Caki2 (cell line): ENCODE measurements around the gene CBX7. TPM values are rescaled to one million over a fixed set of nuclear protein-coding genes. Genes with fewer than 3 reads are reported as not detected.
A peak's percentile ranks its signal among the peaks of the same experiment; 100 is the strongest.

Experiments used
- DNase-seq: peaks from one replicate; pipeline ENCODE4 v3.0.0-alpha.2; 2015; ENCODE audit warnings: low read depth
- in situ Hi-C: cut with HindIII; loops from 2 replicates; pipeline ENCODE4 v1.10.0; 2016; ENCODE audit warnings: low sequenced_read_pairs, low pct_unique_long_range_greater_than_20kb, mixed read lengths
- total RNA-seq: library from RNA; depleted of rRNA; stranded (reverse); fragments of >200 nt; shearing (Covaris generic); gene quantifications from 2 replicates; pipeline ENCODE4 v1.2.3, GENCODE V29; 2014; ENCODE audit warnings: low replicate concordance

Gene CBX7
- total RNA-seq, 1 experiment from 2014 or later, result 27.4 TPM

DNA sequence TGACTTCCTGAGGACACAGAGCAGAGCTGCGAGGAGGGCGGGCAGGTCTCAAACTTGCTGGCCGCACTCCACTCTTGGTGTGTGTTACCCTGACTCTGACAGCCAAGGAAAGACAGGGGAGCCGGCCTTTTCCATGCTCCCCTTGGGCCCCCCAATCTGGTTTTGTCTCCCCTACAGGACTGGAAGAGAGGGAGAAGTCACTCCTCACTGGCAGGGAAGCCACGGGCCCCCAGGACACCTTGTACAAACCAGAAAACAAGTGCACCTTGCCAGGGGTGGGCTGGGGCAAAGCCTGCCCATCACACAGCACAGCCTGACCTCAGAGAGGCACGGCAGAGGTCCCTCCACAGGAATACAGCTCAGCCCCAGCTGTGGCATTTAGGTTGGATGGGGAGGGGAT is 20.2 kb downstream of the CBX7 start:
- DNase-seq, result no peak
- in situ Hi-C loops, result no loop called here

DNA sequence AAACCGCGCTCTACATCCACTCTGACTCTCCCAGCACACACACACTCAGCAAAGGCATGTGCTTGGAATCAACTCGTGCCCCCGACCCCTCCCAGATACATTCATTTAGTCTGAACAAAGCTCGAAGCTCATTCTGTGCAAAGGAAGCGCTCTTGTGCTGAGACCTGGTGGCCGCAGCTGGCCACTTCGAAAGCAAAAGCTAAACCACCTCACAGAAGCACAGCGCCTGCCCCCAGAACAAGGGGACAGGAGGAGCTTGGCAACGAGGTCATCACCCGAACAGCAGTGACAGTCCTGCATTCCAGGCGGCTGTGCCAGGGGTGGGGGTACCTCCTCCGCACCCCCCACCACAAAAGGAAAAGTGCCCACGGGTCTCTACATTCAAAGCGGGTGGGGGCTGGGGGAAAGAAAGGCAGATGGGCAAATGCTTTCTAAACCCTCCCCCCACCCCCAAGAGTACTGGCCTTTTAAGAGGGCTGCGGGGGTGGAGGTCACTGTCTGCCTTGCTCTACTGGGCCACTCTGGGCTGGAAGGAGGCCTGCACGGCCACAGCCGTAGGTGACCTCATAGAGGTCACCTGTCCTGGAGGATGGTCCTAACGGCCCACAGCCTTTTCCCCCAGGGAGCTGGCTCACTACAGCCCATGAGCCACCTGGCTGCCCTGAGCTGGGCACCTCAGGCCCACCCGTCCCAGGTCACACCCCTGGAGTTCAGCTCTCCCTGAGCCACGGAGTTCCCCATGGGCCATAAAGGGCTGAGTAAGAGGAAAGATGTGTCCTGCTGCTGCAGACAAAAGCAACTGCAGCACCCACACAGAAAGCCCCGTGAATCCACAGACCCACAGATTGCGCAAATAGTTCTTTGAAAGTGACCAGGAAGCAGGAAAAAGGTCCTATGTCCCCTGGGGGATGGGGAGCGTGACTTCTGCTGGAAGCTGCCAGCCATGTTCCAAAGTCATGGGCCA is 21.3 kb downstream of the CBX7 start:
- DNase-seq, result no peak
- in situ Hi-C loops, result no loop called here

DNA sequence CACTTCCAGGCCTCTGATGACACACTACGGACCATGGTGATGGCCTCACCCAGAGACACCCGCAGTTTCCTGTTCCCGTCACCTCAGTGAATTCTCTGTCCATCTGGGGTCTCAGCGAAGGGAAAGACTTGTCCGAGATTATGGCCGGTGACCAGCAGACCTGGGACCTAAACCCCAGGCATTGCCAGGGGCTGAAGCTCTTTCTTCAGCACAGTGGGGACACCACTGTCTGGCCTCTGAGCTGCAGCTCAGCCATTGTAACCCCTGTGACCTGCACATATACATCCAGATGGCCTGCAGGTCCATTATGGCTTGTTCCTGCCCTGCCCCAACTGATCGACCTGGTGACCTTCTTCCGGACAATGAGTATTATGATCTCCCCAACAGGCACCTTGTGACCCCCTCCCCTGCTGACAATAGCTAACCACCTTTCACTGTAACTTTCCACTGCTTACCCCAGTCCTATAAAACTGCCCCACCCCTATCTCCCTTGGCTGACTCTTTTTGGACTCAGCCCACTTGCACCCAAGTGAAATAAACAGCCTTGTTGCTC is 22.3 kb downstream of the CBX7 start:
- DNase-seq, result no peak
- in situ Hi-C loops, result no loop called here

GRCh38 chr22:39129746-39130145 is 22.7 kb downstream of the CBX7 start:
- in situ Hi-C loops, result no loop called here
- no peak for DNase-seq

GRCh38 chr22:39129081-39129480 is 23.4 kb downstream of the CBX7 start:
- in situ Hi-C loops, result no loop called here

DNA sequence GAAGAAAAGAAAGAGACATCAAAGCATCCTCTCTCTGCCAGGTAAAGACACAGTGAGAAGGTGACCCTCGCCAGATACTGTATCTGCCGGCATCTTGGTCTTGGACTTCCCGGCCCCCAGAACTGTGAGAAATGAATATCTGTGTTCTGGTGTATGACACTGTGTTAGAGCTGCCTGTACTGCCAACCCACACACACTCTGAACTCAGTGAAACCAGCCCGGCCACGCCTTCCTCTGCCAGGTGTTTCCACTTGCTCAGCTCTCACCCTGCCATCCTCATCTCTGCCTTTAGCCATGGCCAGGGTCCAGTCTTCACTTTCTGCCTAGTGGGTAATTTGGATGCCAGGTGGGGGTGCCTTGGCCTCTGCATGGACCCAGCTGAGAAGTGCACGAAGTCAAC is 24.0 kb downstream of the CBX7 start:
- in situ Hi-C loops, result no loop called here
- no peak for DNase-seq

More at GRCh38 chr22:39129081-39129480, 23.4 kb downstream of the CBX7 start:
- DNase-seq, result no peak

DNA sequence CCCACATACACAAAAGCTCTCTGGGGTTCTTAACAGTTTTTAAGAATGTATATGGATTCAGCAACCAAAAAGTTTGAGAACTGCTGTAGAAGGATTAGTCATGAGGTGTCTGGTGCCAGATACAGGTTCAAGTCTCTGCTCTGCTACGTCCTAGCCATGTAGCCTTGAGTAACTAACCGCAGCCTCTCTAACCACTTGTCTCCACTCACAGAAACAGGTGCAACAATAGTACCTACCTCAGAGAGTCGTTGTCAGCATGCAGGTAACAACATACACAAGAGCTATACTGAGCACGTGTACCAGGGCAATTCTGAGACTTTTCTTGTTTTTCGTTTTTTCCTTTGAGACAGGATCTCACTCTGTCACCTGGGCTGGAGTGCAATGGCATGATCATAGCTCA is 26.9 kb downstream of the CBX7 start:
- DNase-seq, result no peak
- in situ Hi-C loops, result no loop called here

DNA sequence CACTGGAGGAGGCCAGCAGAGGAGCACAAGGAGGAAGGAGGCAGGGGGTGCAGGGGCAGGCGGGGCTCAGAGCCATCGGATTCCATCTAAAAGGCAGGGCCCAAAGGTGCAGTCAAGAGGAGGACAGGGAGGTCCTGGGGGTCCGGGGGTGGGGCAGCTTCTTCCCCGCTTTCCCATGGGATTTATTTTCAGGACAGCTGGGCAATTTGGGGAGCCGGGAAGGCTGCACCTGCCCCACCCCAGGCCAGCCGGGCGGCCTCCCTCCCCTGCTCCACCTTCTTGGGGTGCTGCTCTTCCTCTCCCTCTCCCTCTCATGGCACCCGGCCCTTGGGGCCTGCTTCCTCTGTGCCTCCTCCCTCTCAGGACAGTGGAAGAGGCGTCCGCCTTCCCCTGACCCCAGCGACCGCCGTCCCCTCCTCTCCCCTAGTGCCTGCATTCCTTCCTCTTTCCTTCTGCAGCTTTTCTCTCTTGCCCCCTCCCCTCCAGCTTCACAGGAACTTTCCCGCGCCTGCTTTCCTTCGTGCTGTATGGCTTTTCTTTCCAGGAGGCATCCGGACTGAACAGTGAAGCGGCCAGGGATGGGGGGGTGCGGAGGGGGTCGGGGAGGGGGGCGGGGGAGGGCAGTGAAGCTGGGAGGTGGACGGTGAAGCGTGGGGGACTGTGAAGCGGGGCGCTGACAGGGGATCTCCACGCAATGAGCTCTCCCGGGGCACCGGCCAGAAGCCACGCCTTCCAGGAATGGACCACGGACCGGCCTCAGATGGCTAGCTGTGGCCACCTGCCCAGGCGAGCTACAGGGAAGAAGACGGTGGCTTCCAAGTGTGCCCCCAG is 28.5 kb downstream of the CBX7 start:
- DNase-seq, result no peak
- in situ Hi-C loops, result no loop called here

- DNase-seq, result no peak
- in situ Hi-C loops, result no loop called here
These were observed 29.6 kb downstream of the CBX7 start for GRCh38 chr22:39122772-39123470.

DNA sequence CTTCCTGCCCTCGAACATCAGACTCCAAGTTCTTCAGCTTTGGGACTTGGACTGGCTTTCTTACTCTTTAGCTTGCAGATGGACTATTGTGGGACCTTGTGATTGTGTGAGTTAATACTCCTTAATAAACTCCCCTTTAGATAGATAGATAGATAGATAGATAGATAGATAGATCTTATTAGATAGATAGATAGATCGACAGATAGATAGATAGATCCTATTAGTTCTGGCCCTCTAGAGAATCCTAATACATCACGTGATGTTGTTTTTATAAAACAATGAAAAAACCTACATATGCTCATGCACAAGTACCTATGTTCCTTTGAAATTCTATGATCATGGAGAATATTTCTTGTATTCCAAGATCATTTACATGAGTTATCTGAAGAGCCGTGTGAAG is 31.5 kb downstream of the CBX7 start:
- no peak for DNase-seq
- in situ Hi-C loops, result no loop called here

DNA sequence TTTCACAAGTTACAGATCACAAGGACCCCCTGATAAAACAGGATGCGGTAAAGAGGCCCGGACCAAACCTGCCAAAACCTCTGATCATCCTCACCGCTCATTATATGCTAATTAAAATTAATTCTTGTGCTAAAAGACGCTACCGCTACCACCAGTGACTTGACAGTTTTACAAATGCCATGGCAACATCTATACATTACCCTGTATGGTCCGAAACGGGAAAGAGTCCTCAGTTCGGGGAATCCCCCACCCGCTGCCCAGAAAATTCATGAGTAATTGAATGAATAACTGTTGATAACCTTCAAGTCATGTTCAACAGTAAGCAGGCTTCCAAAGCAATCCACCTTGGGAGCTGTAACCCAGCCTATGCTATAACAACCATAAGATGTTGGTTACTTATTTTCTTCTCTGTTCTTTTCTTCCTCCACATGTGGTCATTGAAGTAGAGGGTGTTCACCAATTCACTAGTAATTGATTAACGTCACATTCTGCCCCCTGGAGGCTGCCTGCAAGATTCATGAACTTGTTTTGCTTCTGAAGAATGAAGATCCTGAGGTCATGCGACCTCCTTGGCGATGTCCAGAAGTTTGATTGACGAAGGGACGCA is 34.8 kb downstream of the CBX7 start:
- in situ Hi-C loops, result no loop called here
- DNase-seq, result peak; percentile 34

DNA sequence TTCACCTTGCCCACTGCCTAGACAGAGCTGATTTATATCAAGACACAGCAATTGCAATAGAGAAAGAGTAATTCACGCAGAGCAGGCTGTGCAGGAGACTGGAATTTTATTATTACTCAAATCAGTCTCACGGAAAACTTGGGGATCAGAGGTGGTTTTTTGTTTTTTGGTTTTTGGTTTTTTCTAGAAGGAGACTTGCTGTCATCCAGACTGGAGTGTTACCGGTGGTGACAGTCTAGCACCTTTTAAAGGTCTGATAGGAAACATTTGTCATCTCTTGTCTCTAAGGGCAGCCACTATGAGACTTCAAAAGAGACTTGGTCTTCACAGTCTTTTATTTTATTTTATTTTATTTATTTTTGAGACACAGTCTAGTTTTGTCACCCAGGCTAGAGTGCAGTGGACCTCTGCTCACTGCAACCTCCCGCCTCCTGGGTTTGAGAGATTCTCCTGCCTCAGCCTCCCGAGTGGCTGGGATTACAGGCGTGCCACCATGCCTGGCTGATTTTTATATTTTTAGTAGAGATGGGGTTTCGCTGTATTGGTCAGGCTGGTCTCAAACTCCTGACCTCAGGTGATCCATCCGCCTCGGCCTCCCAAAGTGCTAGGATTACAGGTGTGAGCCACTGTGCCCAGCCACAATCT is 36.4 kb downstream of the CBX7 start:
- in situ Hi-C loops, result no loop called here
- DNase-seq, result no peak

DNA sequence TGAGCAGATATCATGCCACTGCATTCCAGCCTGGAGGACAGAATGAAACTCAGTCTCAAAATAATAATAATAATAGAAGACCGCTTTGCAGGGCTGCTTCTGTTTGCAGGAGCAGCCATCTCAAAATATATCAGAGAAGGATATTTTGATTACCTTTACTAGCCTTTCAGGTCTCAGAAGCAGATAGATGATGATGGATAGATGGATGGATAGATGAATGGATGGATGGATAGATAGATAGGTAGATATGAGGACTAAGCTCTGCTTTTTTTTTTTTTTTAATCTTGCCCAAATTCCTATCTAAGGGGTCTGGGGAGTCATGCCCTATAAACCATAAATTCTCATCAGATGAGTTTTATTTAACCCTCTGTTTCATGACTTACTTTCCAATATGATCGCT is 36.9 kb downstream of the CBX7 start:
- in situ Hi-C loops, result no loop called here
- no peak for DNase-seq

DNA sequence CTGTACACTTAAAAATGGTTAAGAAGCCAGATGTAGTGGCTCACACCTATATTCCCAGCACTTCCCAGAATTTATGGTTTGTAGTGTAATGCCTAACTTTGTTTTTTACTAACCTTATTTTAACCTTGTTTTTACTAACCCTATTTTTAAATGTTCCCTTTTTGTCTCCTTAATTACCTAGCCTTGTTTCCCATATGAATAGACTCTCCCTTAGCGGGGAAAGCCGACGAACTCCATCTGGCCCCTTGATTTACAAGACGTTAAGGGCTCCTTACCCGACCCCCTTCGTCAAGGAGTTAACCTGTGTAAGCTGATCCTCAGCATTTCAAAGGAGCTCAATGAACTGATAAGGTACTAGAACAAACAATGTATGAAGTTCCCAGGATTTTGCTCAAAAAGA is 38.4 kb downstream of the CBX7 start:
- in situ Hi-C loops, result no loop called here
- DNase-seq, result no peak

- in situ Hi-C loops, result no loop called here
These were observed 41.6 kb downstream of the CBX7 start for GRCh38 chr22:39110631-39111561.

GRCh38 chr22:39109361-39109760 is 43.1 kb downstream of the CBX7 start:
- DNase-seq, result no peak
- in situ Hi-C loops, result no loop called here

More at GRCh38 chr22:39110631-39111561, 41.6 kb downstream of the CBX7 start:
- DNase-seq, result no peak

GRCh38 chr22:39108487-39108886 is 44.0 kb downstream of the CBX7 start:
- in situ Hi-C loops, result no loop called here
- DNase-seq, result no peak
